Measurements from ENCODE around the gene DOCK2.
"Not testable (repeated sequence)": the region's sequence is repeated elsewhere in the genome, so short reads cannot be mapped to it uniquely, and the experiment has no call there.

DOCK2 gene

GRCh38 chr5:169717288-169717687 lies 80.2 kb downstream of the DOCK2 start:
- DNase-seq (ENCODE audit: low read depth in 2 of 2) = no peak

DNA sequence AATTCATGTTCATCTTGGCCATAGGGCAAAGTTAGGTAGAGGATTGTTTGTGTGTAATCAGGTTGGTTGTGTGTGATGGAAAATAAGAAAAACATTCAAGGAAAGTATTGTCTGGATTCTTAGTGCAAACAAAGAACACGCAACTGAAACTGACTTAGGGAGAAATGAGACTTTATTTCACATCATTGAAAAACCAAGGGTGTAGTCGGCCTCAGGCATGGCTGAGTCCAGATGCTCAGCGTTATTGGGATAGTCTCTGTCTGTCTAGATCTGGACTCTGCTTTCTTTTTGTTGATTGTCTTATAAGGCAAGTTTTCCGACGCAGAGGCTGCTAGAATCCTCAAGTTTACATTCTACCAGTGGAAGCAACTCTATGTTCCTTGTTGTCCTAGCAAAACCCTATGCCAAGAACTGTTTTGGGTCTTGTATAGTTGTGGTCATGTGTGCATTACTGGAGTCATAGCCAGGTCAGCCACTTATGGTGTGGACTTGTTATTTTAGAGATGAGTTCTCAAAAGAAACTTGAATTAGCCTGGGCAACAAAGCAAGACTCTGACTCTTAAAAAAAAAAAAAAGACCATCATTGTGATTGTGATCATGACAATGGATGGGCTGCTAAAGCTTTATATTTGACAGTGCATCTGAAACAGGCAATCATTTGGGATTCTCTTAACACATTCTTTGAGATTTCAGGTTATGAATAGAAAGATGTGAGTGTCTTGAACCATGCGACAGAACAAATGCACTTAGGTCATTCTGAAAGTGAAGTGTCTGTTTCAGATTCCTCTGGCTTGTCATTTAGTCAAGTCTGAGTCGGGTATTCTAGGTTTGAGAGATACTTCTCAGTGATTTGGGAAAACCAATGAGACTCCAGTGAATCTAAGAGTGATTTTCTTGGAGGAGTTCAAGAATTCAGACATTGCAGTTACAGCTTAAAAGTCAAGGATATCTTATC lies 82.6 kb downstream of the DOCK2 start:
- DNase-seq (ENCODE audit: low read depth in 2 of 2) = no peak

GRCh38 chr5:169721771-169722170 lies 84.7 kb downstream of the DOCK2 start:
- no peak for DNase-seq (ENCODE audit: low read depth in 2 of 2)

DNA sequence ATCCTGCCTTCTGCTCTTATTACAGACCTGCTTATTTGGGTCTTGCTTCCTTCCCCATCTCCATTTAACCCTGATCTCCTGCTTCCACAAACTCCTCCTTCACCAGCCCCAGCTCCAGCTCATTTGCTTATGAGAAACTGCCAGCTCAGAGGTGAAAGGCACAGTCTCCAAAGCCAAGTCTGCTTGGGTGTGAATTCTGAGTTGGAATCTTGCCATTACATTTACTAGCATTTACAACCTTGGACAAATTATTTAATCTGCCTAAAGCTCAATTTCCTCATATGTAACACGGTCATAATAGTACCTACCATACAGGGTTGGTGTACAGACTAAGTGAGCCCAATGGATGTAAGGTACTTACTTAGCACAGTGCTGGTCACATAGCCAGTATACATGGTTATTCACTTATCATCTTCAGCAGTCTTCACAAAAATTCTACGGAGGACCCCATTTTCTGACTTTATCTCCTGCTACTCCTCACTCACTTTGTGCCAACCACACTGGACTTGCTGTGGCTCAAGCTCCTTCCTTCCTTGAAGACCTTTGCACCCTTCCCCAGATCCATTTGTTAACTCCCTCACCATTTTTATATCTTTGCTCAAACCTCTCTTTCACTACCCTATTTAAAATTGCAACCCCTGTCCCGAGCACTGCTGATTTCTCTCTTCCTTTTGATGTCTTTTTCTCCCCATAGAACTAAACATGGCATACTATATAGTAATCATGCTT lies 86.2 kb downstream of the DOCK2 start:
- no peak for DNase-seq (ENCODE audit: low read depth in 2 of 2)

GRCh38 chr5:169724303-169725087 lies 87.4 kb downstream of the DOCK2 start:
- DNase-seq (ENCODE audit: low read depth in 2 of 2) = no peak

GRCh38 chr5:169725665-169726064 lies 88.6 kb downstream of the DOCK2 start:
- not testable (repeated sequence) for DNase-seq (ENCODE audit: low read depth in 2 of 2)

DNA sequence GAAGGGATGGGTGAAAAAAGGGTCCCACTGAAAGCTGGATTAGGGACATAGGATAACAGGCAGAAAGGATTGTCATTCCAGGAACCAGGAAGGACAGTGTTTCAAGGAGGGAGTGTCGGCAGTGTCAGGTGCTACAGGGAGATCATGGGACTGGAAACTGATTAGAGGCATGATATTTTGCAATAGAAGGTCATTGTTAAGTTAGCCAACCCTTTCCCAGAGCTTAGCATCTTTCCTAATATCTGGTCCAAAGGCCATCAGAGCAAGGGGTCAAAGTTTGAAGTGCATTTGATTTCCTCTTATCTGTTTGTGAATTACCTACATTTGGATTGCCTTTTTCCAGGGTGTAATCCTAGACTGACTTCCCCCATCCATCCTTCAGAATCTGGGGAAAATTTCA lies 91.3 kb downstream of the DOCK2 start:
- DNase-seq (ENCODE audit: low read depth in 2 of 2) = no peak

DNA sequence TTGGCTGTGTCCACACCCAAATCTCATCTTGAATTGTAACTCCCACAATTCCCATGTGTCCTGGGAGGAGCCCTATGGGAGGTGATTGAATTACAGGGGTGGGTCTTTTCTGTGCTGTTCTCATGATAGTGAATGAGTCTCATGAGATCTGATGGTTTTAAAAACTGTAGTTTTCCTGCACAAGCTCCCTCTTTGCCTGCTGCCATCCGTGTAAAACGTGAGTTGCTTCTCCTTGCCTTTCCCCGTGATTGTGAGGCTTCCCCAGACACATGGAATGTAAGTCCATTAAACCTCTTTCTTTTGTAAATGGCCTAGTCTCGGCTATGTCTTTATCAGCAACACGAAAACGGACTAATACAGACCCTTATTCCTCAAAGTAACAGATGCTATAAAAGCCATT lies 94.1 kb downstream of the DOCK2 start:
- DNase-seq (ENCODE audit: low read depth in 2 of 2) = no peak

DNA sequence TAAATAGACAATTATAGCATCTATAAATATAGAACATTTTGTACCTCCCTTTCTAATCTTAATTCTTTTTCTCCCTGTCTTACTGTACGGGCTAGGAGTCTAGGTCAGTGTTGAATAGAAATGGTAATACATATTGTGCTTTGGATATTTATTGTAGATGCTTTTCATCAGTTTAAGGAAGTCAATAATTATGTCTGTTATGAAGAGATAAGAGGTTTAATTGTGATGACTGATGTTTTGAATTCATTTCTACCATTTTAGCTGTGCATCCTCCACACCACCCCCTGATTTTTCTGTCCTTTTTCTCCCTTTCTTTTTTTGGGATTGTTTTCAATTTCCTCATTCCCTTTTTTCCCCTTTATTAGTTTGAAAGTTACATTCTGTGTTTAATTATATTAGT lies 95.8 kb downstream of the DOCK2 start:
- no peak for DNase-seq (ENCODE audit: low read depth in 2 of 2)

DNA sequence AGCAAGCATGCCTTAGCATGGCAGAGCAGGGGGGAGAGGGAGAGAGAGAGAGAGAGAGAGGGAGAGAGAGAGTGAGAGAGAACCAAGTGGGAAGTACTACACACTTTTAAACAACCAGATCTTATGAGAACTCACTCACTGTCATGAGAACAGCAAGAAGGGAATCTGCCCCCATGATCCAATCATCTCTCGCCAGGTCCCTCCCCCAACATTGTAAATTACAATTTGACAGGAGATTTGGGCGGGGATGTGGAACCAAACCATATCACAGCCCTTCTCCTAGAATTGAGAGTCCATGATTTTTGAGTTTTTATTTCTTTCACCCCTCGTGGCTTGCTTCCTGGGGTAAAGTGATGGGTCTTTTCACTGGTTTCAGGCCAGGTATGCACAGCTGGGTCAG lies 98.8 kb downstream of the DOCK2 start:
- no peak for DNase-seq (ENCODE audit: low read depth in 2 of 2)

GRCh38 chr5:169736653-169737052 lies 99.6 kb downstream of the DOCK2 start:
- no peak for DNase-seq (ENCODE audit: low read depth in 2 of 2)

- no peak for DNase-seq (ENCODE audit: low read depth in 2 of 2)
These were observed 103.4 kb downstream of the DOCK2 start for GRCh38 chr5:169740435-169740834.

GRCh38 chr5:169742771-169743296 lies 105.8 kb downstream of the DOCK2 start:
- DNase-seq (ENCODE audit: low read depth in 2 of 2) = peak; percentile 84 to 86

DNA sequence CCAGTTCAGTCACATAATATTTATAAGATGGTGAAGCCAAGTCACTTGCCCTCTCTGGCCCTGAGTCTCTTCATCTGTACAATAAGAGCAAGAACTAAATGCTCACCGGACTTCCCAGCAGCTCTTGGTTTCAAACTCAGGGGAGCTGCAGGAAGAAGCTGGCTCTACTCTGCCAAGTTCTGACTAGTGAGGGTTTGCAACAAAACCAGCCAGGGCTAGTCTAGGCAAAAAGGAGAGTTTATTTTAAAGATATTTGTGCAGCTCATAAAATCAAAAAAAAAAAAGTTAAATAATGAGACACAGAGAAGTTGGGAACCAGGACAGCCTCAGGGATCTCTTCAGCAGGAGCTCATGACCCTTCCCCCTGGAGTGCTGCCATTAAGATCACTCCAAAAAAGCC lies 107.3 kb downstream of the DOCK2 start:
- no peak for DNase-seq (ENCODE audit: low read depth in 2 of 2)

GRCh38 chr5:169745441-169746146 lies 108.5 kb downstream of the DOCK2 start:
- peak; percentile 40 to 49 for DNase-seq (ENCODE audit: low read depth in 2 of 2)

- no peak for DNase-seq (ENCODE audit: low read depth in 2 of 2)
These were observed 109.1 kb downstream of the DOCK2 start for GRCh38 chr5:169746147-169746694.

- no peak for DNase-seq (ENCODE audit: low read depth in 2 of 2)
These were observed 111.1 kb downstream of the DOCK2 start for GRCh38 chr5:169748174-169748573.

GRCh38 chr5:169749295-169749694 lies 112.2 kb downstream of the DOCK2 start:
- no peak for DNase-seq (ENCODE audit: low read depth in 2 of 2)

GRCh38 chr5:169751490-169751889 lies 114.4 kb downstream of the DOCK2 start:
- DNase-seq (ENCODE audit: low read depth in 2 of 2) = no peak

DNA sequence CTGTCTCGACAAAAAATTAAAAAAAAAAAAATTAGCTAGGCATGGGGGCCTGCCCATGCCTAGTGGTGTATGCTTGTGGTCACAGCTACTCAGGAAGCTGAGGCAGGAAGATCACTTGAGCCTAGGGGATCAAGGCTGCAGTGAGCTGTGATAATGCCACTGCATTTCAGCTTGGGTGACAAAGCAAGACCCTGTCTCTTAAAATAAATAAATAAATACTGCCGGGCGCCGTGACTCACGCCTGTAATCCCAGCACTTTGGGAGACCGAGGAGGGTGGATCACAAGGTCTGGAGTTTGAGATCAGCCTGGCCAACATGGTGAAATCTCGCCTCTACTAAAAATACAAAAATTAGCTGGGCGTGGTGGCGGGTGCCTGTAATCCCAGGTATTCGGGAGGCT lies 115.5 kb downstream of the DOCK2 start:
- not testable (repeated sequence) for DNase-seq (ENCODE audit: low read depth in 2 of 2)

GRCh38 chr5:169753795-169754194 lies 116.7 kb downstream of the DOCK2 start:
- DNase-seq (ENCODE audit: low read depth in 2 of 2) = no peak

Data from fibroblast of skin of left quadriceps (primary cell).